Upper lobe of left lung (tissue), 6 donors: Measurements from ENCODE around the gene BABAM2. TPM values are rescaled to one million over a fixed set of nuclear protein-coding genes. Genes with fewer than 3 reads are reported as not detected.

Experiments
- ATAC-seq, 2 donors: fragments of 200-7000 bp; cut with Tn5 transposase; one replicate each; pipeline ENCODE4 v1.9.1; 2022; ENCODE audit warnings: mild to moderate bottlenecking in 2 of 2, moderate library complexity in 2 of 2; ENCODE audit not compliant: low FRiP score in 2 of 2
- DNase-seq, 2 donors: peaks; one replicate each; pipeline ENCODE4 v3.0.0-alpha.2; 2019 to 2020
- H3K27ac ChIP-seq, 4 donors: fragments of 200-600 bp; sonication (generic); one replicate each; pipeline ENCODE4 v1.5.1; 2016 to 2019
- H3K27me3 ChIP-seq, 4 donors: fragments of 200-600 bp; sonication (generic); one replicate each; pipeline ENCODE4 v1.5.1; 2017 to 2019
- H3K36me3 ChIP-seq, 4 donors: fragments of 200-600 bp; sonication (generic); one replicate each; pipeline ENCODE4 v1.5.1; 2016 to 2019
- H3K4me1 ChIP-seq, 4 donors: fragments of 200-600 bp; sonication (generic); one replicate each; pipeline ENCODE4 v1.5.1; 2018 to 2019
- H3K4me3 ChIP-seq, 4 donors: fragments of 200-600 bp; sonication (generic); one replicate each; pipeline ENCODE4 v1.5.1; 2017 to 2019; ENCODE audit warnings: mild to moderate bottlenecking in 2 of 4, moderate library complexity in 1 of 4
- H3K9me3 ChIP-seq, 4 donors: fragments of 200-600 bp; sonication (generic); one replicate each; pipeline ENCODE4 v1.5.1; 2018 to 2019
- CTCF ChIP-seq, 6 experiments: fragments of 450-650 bp in 4 of 6; fragments of 200-600 bp in 2 of 6; sonication (generic) in 2 of 6; IDR thresholded peaks; one replicate each; pipeline ENCODE4 v1.5.1; 2016 to 2019; ENCODE audit warnings: antibody characterized with exemption in 6 of 6
- EP300 ChIP-seq, 4 donors: sonication (generic); formaldehyde crosslinking; IDR thresholded peaks; one replicate each; pipeline ENCODE4 v1.5.1; 2017; ENCODE audit warnings: antibody characterized with exemption in 4 of 4, control low read depth in 2 of 4
- POLR2A ChIP-seq, 4 donors: fragments of 450-650 bp; IDR thresholded peaks; one replicate each; pipeline ENCODE4 v1.5.1; 2016 to 2017; ENCODE audit warnings: antibody characterized with exemption in 4 of 4, mild to moderate bottlenecking in 2 of 4
- POLR2AphosphoS5 ChIP-seq, 2 donors: sonication (generic); formaldehyde crosslinking; IDR thresholded peaks; one replicate each; pipeline ENCODE4 v1.5.1; 2017; ENCODE audit warnings: antibody characterized with exemption in 2 of 2
- WGBS, 2 donors: methylation state at CpG; one replicate each; pipeline ENCODE4 v1.1.5; 2017 to 2018; 5-methylcytosine and 5-hydroxymethylcytosine counted together
- total RNA-seq, 6 donors: library from RNA; depleted of rRNA in 4 of 6; stranded (reverse); fragments of >200 nt in 4 of 6; gene quantifications; one replicate each; pipeline versions ENCODE4 v1.1.0 to v1.2.1, GENCODE V29; 2016 to 2021
- donor health status: DM: no; HTN: no; CAD: no; lungs with moderate emphysema.
- donor health status: DM: no; HTN: yes; CAD: no; lungs with severe emphysema.

BABAM2 gene
- total RNA-seq, 6 donors from 2014 or later: 23.0 to 44.0 (median 38.2) TPM

GRCh38 chr2:27915191-27915590, 24.7 kb downstream of the BABAM2 start:
- DNase-seq (no peak), ATAC-seq (peak in 1 of 2 donors; percentile 64)
- Histone ChIP-seq H3K27ac (peak overlapping the region in 3 of 4 donors; percentile 47 to 66 (median 62)), H3K27me3 (no peaks in the 10 kb centered on the region), H3K36me3 (no peaks in the 10 kb centered on the region), H3K9me3 (no peaks in the 10 kb centered on the region), H3K4me1 (peaks cover 20 to 24% (median 22%) of the 10 kb centered on the region in 4 donors), H3K4me3 (no peak overlapping the region)
- TF ChIP-seq POLR2AphosphoS5 (IDR thresholded peaks at IDR 0.05) (no peak), EP300 (IDR thresholded peaks at IDR 0.05) (peak in 1 of 4 donors; percentile 61)
- WGBS, 2 donors: 55 to 57% methylated on average over 5 of the region's 5 CpGs

GRCh38 chr2:27915874-27916273, 25.3 kb downstream of the BABAM2 start:
- H3K36me3 ChIP-seq: no peaks in the 10 kb centered on the region
- peak overlapping the region; percentile 31 to 66 (median 54) for H3K27ac ChIP-seq
- no peak overlapping the region for H3K4me3 ChIP-seq
- no peaks in the 10 kb centered on the region for H3K9me3 ChIP-seq
- DNase-seq (no peak), ATAC-seq (no peak)
- no peak for TF ChIP-seq POLR2A (IDR thresholded peaks at IDR 0.05)
- TF ChIP-seq POLR2AphosphoS5 (IDR thresholded peaks at IDR 0.05): no peak
- TF ChIP-seq CTCF (IDR thresholded peaks at IDR 0.05): no peak
- TF ChIP-seq EP300 (IDR thresholded peaks at IDR 0.05): no peak
- no peaks in the 10 kb centered on the region for H3K27me3 ChIP-seq
- H3K4me1 ChIP-seq: peaks cover 22 to 28% (median 27%) of the 10 kb centered on the region in 4 donors

- no peaks in the 10 kb centered on the region for H3K9me3 ChIP-seq
- 51 to 56% methylated on average over 1 of the region's 1 CpG for WGBS, 2 donors
- H3K4me3 ChIP-seq: no peak overlapping the region
- DNase-seq (peak in 1 of 2 donors; percentile 31), ATAC-seq (peak in 1 of 2 donors; percentile 75)
- peak overlapping the region; percentile 31 to 66 (median 56) for H3K27ac ChIP-seq
- H3K27me3 ChIP-seq: no peaks in the 10 kb centered on the region
- no peaks in the 10 kb centered on the region for H3K36me3 ChIP-seq
- no peak for TF ChIP-seq POLR2AphosphoS5 (IDR thresholded peaks at IDR 0.05)
- no peak for TF ChIP-seq EP300 (IDR thresholded peaks at IDR 0.05)
- no peak for TF ChIP-seq POLR2A (IDR thresholded peaks at IDR 0.05)
- no peak for TF ChIP-seq CTCF (IDR thresholded peaks at IDR 0.05)
- peaks cover 25 to 32% (median 30%) of the 10 kb centered on the region in 4 donors for H3K4me1 ChIP-seq
Observed at GRCh38 chr2:27916293-27916995, 25.9 kb downstream of the BABAM2 start.

- H3K27ac ChIP-seq: peak overlapping the region; percentile 24 to 83 (median 74)
- ATAC-seq: peak; percentile 53 to 83
Observed at GRCh38 chr2:27920148-27920885, 29.8 kb downstream of the BABAM2 start.

More at GRCh38 chr2:27920148-27920885, 29.8 kb downstream of the BABAM2 start:
- Histone ChIP-seq H3K9me3 (no peaks in the 10 kb centered on the region), H3K4me1 (peaks cover 19 to 24% (median 22%) of the 10 kb centered on the region in 4 donors), H3K4me3 (no peak overlapping the region), H3K36me3 (no peaks in the 10 kb centered on the region), H3K27me3 (no peaks in the 10 kb centered on the region)
- 26 to 45% methylated on average over 4 of the region's 4 CpGs for WGBS, 2 donors
- DNase-seq: no peak
- TF ChIP-seq POLR2AphosphoS5 (IDR thresholded peaks at IDR 0.05) (peak in 1 of 2 donors; percentile 86), CTCF (IDR thresholded peaks at IDR 0.05) (no peak), POLR2A (IDR thresholded peaks at IDR 0.05) (peak in 1 of 4 donors; percentile 25), EP300 (IDR thresholded peaks at IDR 0.05) (peak in 3 of 4 donors; percentile 30 to 90 (median 86))
